ENCODE results near the gene OSBPL6. TPM values are rescaled to one million over a fixed set of nuclear protein-coding genes. Genes with fewer than 3 reads are reported as not detected.

OSBPL6 gene
- polyA plus RNA-seq, 1 donor (not counting 4 experiments of a cell fraction or from before 2014, with no cell fraction given): 11.6 TPM

DNA sequence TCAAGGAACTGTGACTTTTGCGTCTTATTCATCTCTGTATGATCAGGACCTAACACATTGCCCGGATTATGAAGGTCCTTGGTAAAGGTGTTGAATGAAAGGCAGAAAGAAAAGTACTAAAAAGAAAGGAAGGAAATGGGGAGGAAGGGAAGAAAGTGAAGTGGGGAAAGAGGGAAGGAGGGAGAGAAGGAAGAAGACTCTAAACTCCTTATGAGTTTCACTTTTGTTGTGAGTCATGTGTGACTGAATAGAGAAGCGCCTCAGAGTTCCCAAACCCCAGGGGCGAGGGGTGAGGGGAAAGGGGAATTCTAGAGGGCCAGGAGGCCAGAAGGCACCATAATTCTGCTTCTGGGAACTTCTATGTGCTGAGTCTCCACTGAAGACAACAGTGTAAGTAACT, 30.9 kb upstream of the OSBPL6 start:
- H3K4me2 ChIP-seq (ENCODE audit: control insufficient read depth, extremely low read depth, insufficient read depth, low read depth, low read length): peak overlapping the region; percentile 17
- H3K27me3 ChIP-seq (ENCODE audit: control insufficient read depth, extremely low read depth, insufficient read depth, low read length): no peaks in the 10 kb centered on the region
- no peak overlapping the region for H3K4me3 ChIP-seq (ENCODE audit: control insufficient read depth in 2 of 3, extremely low read depth in 1 of 3, insufficient read depth in 2 of 3, low read depth in 1 of 3, low read length in 3 of 3)
- H3K4me1 ChIP-seq (ENCODE audit: control insufficient read depth, extremely low read depth, insufficient read depth, low read length): peaks cover 2% of the 10 kb centered on the region
- no peak overlapping the region for H3K27ac ChIP-seq (ENCODE audit: control insufficient read depth, insufficient read depth, low read length)
- no peaks in the 10 kb centered on the region for H3K36me3 ChIP-seq (ENCODE audit: control insufficient read depth in 2 of 2, extremely low read depth in 1 of 2, insufficient read depth in 2 of 2, low read length in 2 of 2)
- peak overlapping the region; percentile 70 for H2AFZ ChIP-seq (ENCODE audit: control insufficient read depth, low read length)
- no peaks in the 10 kb centered on the region for H3K9me3 ChIP-seq (ENCODE audit: control insufficient read depth, low read depth, low read length)
- no peaks in the 10 kb centered on the region for H3K79me2 ChIP-seq (ENCODE audit: control insufficient read depth, insufficient read depth, low read length)
- dilution Hi-C loops (cut with MboI; ENCODE audit: extremely low pct_ligation_motif_present, low sequenced_read_pairs): no loop called here
- H3K9ac ChIP-seq (ENCODE audit: control insufficient read depth, extremely low read depth, insufficient read depth, low read length): no peak overlapping the region
- FAIRE-seq (peak; percentile 43), DNase-seq (ENCODE audit: low read depth, low spot score) (no peak)
- no peak for TF ChIP-seq EZH2 (IDR thresholded peaks at IDR 0.05; ENCODE audit: low read length)
- H4K20me1 ChIP-seq (ENCODE audit: control insufficient read depth, extremely low read depth, insufficient read depth, low read length): no peaks in the 10 kb centered on the region
- no peaks in the 10 kb centered on the region for H3K9me1 ChIP-seq (ENCODE audit: control insufficient read depth, extremely low read depth, insufficient read depth, low read length)

- H3K79me2 ChIP-seq (ENCODE audit: control insufficient read depth, insufficient read depth, low read length): no peaks in the 10 kb centered on the region
- no peak overlapping the region for H3K4me3 ChIP-seq (ENCODE audit: control insufficient read depth in 2 of 3, extremely low read depth in 1 of 3, insufficient read depth in 2 of 3, low read depth in 1 of 3, low read length in 3 of 3)
- no peaks in the 10 kb centered on the region for H4K20me1 ChIP-seq (ENCODE audit: control insufficient read depth, extremely low read depth, insufficient read depth, low read length)
- no peak overlapping the region for H3K27ac ChIP-seq (ENCODE audit: control insufficient read depth, insufficient read depth, low read length)
- dilution Hi-C loops (cut with MboI; ENCODE audit: extremely low pct_ligation_motif_present, low sequenced_read_pairs): no loop called here
- DNase-seq (ENCODE audit: low read depth, low spot score): no peak
- no peak for FAIRE-seq
- no peak for TF ChIP-seq CTCF (optimal IDR thresholded peaks at IDR 0.05 in 1 of 3, IDR thresholded peaks at IDR 0.05 in 1 of 3, conservative IDR thresholded peaks at IDR 0.05 in 1 of 3; ENCODE audit: extremely low read depth in 1 of 3, insufficient read depth in 2 of 3, low read length in 3 of 3)
- no peak for TF ChIP-seq EZH2 (IDR thresholded peaks at IDR 0.05; ENCODE audit: low read length)
- no peaks in the 10 kb centered on the region for H3K36me3 ChIP-seq (ENCODE audit: control insufficient read depth in 2 of 2, extremely low read depth in 1 of 2, insufficient read depth in 2 of 2, low read length in 2 of 2)
- H3K9ac ChIP-seq (ENCODE audit: control insufficient read depth, extremely low read depth, insufficient read depth, low read length): no peak overlapping the region
- H3K9me3 ChIP-seq (ENCODE audit: control insufficient read depth, low read depth, low read length): no peaks in the 10 kb centered on the region
- H2AFZ ChIP-seq (ENCODE audit: control insufficient read depth, low read length): peak overlapping the region; percentile 70
- H3K9me1 ChIP-seq (ENCODE audit: control insufficient read depth, extremely low read depth, insufficient read depth, low read length): no peaks in the 10 kb centered on the region
- H3K27me3 ChIP-seq (ENCODE audit: control insufficient read depth, extremely low read depth, insufficient read depth, low read length): no peaks in the 10 kb centered on the region
- peaks cover 2% of the 10 kb centered on the region for H3K4me1 ChIP-seq (ENCODE audit: control insufficient read depth, extremely low read depth, insufficient read depth, low read length)
- no peak overlapping the region for H3K4me2 ChIP-seq (ENCODE audit: control insufficient read depth, extremely low read depth, insufficient read depth, low read depth, low read length)
Observed at GRCh38 chr2:178163911-178164310, 30.4 kb upstream of the OSBPL6 start.

DNA sequence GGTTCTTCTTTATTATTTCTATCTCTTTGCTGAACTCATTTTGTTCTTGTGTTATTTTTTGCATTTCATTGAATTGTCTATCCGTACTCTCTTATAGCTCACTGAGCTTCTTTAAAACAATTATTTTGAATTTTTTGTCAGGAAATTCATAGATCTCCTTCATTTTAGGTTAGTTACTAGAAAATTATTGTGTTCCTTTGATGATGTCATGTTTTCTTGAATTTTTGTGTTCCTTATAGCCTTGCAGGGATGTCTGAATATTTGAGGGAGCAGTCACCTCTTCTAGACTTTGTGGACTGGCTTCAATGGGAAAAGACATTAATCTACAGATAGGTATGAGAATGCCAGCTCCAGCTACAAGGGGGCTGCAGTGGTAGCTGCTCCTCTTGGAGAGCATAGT, 20.7 kb upstream of the OSBPL6 start:
- H3K4me3 ChIP-seq (ENCODE audit: control insufficient read depth in 2 of 3, extremely low read depth in 1 of 3, insufficient read depth in 2 of 3, low read depth in 1 of 3, low read length in 3 of 3): no peak overlapping the region
- H2AFZ ChIP-seq (ENCODE audit: control insufficient read depth, low read length): no peak overlapping the region
- no peaks in the 10 kb centered on the region for H3K36me3 ChIP-seq (ENCODE audit: control insufficient read depth in 2 of 2, extremely low read depth in 1 of 2, insufficient read depth in 2 of 2, low read length in 2 of 2)
- H3K4me2 ChIP-seq (ENCODE audit: control insufficient read depth, extremely low read depth, insufficient read depth, low read depth, low read length): no peak overlapping the region
- H3K27ac ChIP-seq (ENCODE audit: control insufficient read depth, insufficient read depth, low read length): no peak overlapping the region
- no peak for FAIRE-seq
- no peaks in the 10 kb centered on the region for H3K9me3 ChIP-seq (ENCODE audit: control insufficient read depth, low read depth, low read length)
- H3K79me2 ChIP-seq (ENCODE audit: control insufficient read depth, insufficient read depth, low read length): no peaks in the 10 kb centered on the region
- no peaks in the 10 kb centered on the region for H3K4me1 ChIP-seq (ENCODE audit: control insufficient read depth, extremely low read depth, insufficient read depth, low read length)
- no peak overlapping the region for H3K9ac ChIP-seq (ENCODE audit: control insufficient read depth, extremely low read depth, insufficient read depth, low read length)
- dilution Hi-C loops (cut with MboI; ENCODE audit: extremely low pct_ligation_motif_present, low sequenced_read_pairs): no loop called here
- TF ChIP-seq EZH2 (IDR thresholded peaks at IDR 0.05; ENCODE audit: low read length) (no peak), CTCF (optimal IDR thresholded peaks at IDR 0.05 in 1 of 3, IDR thresholded peaks at IDR 0.05 in 1 of 3, conservative IDR thresholded peaks at IDR 0.05 in 1 of 3; ENCODE audit: extremely low read depth in 1 of 3, insufficient read depth in 2 of 3, low read length in 3 of 3) (no peak)
- no peaks in the 10 kb centered on the region for H3K27me3 ChIP-seq (ENCODE audit: control insufficient read depth, extremely low read depth, insufficient read depth, low read length)
- H3K9me1 ChIP-seq (ENCODE audit: control insufficient read depth, extremely low read depth, insufficient read depth, low read length): no peaks in the 10 kb centered on the region
- H4K20me1 ChIP-seq (ENCODE audit: control insufficient read depth, extremely low read depth, insufficient read depth, low read length): no peaks in the 10 kb centered on the region
- DNase-seq (ENCODE audit: low read depth, low spot score): no peak

Measured in keratinocyte (primary cell).